ENCODE data around the gene CHRM4.

Gene CHRM4

DNA sequence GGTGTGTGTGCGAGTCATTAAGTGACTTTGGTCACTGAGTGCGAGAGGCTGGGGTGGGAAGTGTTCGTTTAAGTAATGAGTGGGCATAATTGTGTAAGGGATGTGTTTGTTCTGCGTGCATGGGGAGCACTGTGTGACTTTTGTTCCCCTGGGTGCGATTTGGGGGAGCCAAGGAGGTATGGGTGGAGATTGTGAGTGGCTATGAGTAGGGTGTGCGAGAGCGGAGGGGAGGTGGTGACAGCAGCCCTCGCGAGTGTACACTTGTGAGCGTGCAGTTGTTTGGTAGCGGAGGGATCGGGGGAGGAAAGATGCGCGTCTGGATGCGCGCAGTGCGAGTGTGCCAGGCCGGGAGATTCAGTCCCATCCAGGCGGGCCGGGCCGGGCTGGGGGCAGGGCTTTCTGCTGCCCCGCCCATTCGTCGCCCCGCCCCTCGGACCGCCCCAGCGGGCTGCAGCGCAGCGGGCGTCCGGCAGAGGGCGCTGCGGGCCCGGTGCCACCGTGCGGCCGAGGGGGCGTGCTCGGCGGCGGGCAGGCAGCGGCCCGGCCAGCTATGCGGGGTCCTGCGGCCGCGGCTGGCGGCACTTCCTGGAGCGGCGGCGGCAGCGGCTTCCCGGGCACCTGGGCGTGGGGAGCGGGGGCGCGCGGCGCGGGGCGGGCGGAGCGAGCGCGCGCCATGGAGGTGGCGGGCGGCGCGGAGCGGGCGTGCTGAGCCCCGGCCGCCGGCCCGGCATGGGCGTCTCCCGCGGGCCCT is 44.5 kb downstream of the CHRM4 start, which contains the start of gene DGKZ:
Gene DGKZ (plus strand): TSS at position 578 of the 751 bp plus-strand sequence. CDS start 197 bp downstream, outside the sequence.
- DNase-seq, result peak; percentile 70

DNA sequence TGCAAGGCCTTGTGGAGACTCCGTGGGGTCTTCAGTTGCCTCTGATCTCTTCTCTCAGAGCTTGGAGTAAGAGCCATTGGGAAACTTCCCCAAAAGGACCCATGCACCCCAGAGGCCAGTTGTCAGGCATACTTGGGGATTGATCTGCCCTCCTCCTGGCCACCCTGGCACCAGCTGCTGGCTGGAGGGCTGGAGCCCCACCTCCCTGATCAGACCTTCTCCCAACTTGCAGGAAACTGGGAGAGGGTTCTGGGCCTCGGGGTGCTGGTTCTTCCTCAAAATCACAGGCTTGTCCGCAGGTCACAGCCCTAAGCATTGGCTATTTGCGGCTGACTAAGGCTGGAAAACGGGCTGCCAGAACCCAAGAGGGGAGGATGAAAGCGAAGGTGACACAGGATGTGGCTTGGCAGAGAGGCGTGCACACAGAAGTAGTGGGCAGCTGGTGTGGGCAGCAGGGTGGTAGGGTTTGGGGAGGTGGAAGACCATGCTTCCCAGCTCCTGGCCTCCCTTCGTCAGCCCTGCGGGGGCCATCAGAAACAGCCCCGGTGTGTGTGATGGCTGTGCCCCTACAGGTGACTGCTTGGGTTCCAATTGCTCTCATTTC is 45.6 kb downstream of the CHRM4 start:
- no peak for DNase-seq

DNA sequence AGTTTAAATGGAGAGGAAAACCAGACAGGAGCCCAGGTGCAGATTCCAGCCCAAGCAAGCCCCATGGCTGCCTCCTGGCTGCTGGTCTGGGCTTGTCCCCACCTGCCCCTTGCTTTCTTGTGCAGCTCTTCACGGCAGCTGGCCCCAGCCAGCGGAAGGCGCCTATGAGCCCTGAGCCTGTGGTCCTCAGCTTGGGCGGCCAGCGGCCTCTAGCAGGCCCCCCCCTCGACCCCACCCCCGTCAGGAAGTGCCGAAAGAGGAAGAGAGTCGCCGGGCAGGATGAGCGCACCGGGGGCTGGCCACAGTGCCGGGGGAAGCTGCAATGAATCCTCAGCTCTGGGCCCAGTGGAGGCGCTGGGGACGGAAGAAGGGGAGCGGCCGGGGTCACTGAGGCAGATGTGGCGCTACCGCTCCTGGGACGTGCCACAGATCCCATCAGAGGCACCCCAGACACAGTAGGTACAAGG is 46.4 kb downstream of the CHRM4 start:
- no peak for DNase-seq

DNA sequence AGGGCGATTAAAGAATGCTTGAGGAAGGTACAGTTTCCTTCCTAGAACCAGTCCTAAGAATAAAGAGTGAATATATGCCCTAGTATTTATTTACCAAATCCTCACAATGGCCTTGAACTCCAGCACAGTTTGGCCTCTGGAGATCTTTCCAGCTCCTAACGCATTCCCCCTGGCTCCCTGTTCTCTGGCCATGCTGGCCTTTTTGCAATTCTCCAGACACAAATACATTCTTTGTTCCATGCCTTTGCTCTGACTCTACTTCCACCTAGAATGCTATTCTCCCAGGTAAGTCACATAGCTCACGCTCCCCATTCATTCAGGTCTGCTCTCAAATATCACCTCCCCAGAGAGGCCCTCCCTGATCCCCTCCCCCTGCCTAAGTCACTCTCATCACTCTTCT is 48.1 kb downstream of the CHRM4 start:
- no peak for DNase-seq

DNA sequence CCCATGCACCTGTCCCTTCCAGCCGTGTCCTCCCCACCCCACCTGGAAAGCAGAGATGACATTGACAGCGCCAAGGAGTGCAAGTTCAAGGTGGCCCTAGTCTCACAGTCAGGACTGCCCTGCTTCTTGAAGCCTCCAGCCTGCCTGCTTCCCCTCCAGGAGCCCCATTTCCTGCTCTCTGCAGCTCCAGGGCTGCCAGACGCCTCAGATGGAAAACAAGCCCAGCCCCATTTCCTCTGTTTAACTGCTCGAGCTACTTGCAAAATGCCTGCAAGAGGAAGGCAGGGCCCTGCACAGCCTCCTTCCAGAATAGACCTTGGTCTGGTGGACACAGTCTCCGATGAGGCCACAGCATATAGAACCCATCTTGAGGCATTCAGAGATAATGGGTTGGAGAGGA is 49.3 kb downstream of the CHRM4 start:
- peak; percentile 28 for DNase-seq

DNA sequence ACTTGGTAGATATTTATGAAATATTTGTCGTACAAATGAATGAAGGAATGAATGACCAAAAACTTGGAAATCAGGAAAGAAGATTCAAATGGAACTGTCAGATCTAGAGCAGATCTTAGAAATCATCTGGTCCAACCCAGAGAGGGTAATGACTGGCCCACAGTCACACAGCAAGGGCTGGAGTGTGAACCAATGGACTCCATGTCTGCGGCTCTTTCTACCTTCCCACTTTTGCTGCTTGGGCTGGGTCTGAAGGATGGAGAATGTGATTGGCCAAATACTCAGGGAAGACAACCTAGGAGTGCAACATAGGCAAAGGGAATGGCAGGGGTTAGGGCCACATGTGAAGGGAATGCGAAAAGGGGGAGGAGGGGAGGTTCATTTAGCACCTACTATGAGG is 50.1 kb downstream of the CHRM4 start:
- DNase-seq, result no peak

DNA sequence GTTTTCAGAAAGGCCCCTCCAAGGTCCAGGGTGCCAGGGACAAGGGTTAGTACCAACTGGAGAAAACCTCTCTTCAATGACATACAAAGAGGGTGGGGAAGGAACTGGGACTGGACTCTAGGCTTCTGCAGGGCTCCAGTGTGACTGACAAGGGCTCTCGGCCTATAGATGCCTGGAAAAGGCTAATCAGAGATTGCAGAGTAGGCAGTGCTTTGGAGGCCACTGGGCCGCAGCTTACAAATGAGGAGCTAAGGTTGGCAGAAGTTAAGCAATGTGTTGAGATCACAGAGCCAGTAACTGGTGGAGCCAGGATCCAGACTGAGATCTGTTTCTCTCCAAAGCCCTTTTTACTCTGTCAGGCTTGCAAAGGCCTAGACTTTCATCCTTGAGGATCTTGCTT is 51.8 kb downstream of the CHRM4 start:
- peak; percentile 54 for DNase-seq

DNA sequence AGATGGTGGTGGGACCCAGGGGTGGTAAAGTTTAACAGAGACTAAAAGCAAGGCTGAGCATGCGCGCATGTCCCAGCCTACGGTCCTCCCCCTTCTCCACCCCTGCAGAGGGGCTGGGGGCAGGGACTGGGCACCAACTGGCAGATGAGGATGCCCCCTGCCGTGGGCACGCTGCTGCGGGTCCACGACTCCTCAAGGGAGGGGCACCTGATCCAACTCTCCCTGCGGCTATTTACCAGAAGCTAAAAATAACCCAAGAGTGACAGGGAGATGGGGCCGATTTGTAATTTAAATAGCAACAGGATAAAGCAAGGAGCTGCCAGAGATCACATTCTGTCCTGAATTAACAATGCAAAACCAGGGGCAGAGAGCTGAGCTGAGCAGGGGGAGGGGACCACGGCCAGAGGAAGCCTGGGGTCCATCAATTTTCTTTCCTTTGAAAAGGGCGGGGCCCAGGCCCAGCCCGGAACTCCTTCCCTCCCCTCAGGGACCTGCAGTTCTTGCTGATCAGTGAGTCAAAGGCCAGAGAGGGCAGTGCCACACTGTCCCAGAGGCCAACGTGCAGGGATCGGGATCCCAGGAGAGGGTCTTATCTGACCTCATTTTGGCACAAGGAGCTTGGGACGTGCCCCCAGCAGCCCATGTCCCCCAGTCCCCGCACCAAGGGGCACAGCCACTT is 52.4 kb downstream of the CHRM4 start:
- no peak for DNase-seq

DNA sequence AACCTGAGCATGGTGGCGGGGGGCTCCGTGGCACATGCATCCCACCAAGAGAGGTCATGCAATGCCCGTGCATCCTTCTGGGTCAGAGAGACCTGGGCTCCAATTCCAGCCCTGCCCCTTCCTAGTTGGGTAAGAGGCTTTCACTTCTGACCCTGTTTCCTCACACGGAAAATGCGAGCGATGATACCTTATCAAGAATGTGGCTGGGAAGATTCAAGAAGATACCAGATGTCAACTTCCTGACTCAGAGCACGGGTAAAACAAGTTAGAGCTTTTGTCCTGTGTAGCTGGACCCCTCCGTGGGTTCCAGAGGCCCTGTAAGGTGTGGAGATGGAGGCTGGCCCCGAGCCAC is 53.0 kb downstream of the CHRM4 start:
- no peak for DNase-seq

DNA sequence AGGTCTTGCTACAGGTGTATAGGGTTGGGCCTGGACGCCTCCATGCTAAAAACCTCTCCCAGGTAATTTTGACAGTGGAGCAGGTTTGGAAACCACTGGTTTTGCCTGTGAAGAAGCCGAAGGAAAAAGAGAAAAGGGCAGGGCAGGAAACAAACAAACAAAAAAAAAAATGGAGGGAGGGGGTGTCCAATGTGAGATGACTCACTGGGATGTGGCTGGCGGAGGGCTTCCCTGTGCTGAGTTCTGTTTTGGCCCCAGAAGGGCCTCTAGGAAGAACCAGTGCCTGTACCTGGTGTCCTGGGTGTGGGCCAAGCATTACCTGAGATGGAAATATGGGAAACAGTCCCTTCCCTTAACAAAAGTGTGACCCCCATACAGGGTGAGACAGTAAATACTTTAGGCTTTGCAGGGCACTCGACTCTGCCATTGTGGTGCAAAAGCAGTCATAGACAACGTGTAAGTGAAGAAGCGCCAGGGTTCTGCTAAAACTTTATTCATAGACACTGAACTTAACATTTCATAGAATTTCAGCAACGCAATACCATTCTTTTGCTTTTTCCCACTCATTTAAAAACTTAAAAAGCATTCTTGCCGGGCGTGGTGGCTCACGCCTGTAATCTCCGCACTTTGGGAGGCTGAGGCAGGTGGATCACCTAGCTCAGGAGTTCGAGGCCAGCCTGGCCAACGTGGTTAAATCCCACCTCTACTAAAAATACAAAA is 53.8 kb downstream of the CHRM4 start:
- DNase-seq, result no peak

DNA sequence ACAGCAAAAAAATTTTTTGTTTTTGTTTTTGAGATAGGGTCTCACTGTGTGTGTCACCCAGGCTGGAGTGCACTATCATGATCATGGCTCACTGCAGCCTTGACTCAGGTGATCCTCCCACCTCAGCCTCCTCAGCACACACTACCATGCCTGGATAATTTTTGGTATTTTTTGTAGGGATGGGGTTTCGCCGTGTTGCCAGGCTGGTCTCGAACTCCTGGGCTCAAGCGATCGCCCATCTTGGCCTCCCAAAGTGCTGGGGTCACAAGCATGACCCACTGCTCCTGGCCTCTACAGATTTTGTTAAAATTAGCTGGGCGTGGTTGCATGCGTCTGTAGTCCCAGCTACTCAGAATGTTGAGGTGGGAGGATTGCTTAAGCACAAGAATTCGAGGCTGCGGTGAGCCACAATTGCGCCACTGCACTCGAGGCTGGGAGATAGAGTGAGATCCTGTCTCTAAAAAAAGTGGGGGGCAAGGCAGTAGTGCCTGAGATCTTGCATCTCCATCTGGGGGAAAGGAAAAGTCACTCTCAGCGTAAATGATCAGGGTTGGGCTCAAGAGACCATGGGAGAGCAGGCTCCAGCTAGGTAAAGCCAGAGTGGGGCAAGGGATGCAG is 54.9 kb downstream of the CHRM4 start:
- peak; percentile 96 for DNase-seq

DNA sequence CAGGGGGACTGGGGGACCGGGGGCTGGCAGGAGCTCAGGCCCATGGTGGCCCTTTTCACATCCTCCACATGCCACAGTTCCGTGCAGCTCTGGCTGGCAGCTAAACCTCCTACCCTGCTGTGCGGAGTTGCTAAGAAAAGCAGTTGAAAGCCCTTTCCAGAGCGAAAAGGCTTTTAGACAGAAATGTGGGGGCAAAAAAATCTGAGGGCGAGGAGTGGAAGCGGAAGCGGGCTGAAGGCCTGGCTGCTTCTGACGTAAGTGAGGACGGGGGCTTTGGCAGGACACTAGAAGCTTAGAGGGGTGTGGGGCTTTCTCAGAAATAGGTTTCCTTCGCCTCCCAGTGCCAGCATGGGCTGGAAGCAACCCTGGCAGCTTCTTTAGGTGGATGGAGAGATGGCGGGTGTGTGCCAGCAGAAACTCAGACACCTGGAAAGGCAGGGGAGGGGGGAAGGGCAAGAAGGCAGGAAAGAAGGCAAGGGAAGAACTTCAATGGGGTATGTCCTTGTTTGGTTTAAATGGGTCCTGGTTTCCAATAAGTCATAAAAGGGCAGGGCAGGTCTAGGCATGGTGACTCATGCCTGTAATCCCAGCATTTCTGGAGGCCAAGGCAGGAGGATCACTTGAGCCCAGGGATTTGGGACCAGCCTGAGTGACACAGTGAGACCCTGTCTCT is 55.5 kb downstream of the CHRM4 start:
- no peak for DNase-seq

DNA sequence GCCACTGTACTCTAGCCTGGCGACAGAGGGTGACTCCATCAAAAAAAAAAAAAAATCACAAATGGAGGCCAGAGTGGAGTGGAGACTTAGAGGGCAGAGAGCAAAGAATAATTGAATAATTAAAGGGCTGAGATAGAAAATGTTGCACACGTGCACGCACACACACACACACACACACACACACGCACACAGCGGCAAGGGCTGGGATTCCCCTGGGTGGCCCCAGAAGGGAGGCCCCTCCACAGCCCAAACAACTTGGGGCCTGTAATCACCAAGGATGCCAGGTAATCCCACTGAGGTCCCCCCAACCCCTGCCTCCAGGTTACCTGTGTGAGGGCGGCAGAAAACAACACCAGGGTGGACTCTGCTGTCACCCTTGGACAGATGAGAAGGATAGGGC is 56.3 kb downstream of the CHRM4 start:
- DNase-seq, result no peak

DNA sequence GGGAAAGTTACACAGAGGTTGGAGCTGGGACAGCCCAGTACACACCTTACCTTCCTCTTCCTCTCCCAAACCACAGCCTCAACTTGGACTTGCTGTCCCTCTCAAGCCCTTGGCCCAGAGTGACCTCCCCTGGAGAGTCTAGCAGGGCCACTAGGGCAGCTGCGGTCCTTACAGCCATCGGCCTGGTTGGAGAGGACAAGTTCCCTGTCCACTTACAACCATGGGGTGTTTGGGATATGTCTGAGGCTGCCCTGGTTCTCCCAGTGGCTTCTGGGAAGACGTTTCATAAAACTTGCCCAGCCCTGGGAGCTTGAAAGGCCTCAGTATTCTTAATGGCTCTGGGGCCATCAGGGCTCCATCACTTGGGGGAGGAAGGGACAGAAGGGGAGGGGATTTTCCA is 57.4 kb downstream of the CHRM4 start:
- DNase-seq, result no peak

Measured in NCI-H226 (cell line).